Activated CD8-positive, alpha-beta memory T cell treated with anti-CD3 and anti-CD28 coated beads, Interleukin-2, amount 50 U/mL, for 48 hours (primary cell): ENCODE data around the gene SMTNL2.
"Not testable (repeated sequence)": the region's sequence is repeated elsewhere in the genome, so short reads cannot be mapped to it uniquely, and the experiment has no call there.

Experiments used
- DNase-seq: peaks from one replicate; pipeline ENCODE4 v3.0.0-alpha.2; 2020

The SMTNL2 gene

DNA sequence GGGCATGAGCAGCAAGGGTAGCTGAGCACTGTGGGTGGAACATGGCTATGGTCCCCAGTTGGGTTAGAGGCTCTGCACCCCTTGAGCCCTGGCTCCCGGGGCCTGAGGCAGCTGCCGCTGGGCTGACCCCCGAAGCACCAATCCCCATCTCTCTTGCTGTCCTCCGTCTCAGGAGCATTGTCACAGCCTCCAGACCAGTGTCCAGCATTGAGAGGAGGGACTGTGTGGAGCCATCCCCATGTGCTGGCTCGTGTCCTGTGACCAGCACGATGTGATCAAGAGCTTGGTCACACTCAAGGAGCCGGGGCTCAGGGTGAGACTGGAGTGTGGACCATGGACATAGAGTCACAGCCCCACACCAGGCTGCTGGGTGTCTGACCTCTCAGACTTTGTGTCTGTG is 2.9 kb downstream of the SMTNL2 start:
- DNase-seq, result no peak

DNA sequence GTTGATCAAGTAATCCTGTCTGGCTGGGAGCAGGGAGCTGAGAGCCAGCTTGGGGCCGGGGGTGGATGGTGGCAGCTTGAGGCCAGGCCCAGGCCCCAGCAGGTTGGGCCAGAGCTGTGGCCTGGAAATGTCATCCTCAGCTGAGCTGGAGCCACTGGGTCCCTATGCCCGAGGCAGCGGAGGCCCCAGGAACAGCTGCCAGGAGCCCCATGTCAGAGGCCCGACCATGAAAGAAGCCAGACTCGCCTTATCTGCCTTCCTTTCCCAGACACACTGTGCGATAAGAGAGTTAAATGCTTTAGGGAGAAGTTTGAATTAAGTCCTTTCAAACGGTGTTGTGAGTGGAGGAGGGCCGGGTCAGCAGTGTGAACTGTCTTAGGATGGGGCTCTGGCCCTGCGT is 3.5 kb downstream of the SMTNL2 start:
- DNase-seq, result no peak

DNA sequence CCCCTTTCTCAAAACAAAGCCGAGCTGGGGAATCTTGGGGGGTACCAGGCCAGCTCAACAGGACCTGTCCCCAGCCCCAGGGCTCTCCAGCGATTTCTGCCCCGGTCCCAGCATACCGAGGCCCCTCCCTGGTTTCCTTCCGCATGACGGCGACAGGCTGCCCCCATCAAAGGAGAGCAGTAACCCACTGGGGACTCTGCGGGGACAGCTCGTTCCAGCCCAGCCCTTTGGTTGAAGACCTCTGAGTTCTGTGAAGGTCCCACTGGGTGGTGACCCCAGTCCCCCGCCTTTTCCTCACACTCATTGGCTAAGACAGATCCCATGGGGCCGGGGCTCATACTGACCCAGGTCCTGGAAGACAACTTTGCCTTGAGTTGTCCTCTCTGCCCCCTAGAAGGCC is 4.1 kb downstream of the SMTNL2 start:
- no peak for DNase-seq

DNA sequence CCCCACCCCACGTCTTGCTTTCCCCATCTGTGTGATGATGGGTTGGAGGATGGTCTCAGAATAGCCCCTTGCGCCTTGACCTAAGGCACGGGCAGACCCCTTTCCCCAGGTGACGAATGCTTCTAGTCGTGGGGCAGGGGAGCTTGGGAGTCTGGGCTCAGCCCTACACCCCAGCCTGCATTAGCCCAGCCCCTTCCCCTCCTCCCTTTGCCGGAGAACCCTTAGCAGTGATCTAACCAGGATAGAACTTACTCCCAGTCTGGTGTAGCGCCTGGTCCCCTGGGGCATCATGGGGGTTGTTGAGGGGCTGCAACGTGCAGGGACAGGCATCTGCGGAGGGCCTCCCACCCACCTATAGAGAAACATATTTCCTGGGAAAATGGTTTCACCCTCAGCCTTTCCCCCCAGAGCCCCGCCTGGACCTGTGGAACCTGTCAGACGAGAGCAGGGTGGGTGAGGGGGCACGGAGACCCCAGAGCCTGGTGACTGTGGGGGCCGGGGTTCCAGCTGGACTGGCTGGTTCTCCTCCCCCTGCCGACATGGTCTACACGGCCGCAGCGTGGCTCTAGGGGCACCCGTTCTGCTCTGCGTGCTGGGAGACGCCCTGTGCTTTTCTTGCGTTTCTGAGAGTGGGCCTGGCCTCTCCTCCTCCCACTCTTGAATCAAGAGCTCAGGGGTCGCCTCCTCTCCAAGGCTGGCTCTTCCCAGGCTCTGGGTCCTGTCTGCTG is 4.7 kb downstream of the SMTNL2 start:
- DNase-seq, result no peak

DNA sequence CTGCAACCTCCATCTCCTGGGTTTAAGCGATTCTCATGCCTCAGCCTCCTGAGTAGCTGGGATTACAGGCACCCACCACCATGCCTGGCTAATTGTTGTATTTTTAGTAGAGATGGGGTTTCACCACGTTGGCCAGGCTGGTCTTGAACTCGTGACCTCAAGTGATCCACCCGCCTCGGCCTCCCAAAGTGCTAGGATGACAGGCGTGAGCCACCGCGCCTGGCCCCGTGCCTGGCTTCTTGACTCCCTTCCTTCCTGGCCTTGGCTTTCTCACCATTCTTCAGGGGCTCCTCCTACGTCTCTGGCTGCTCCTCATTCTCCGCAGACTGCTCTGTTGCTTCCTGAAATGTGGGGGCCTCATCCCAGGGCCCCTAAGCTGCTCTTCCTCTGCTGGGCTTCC is 5.7 kb downstream of the SMTNL2 start:
- not testable (repeated sequence) for DNase-seq

DNA sequence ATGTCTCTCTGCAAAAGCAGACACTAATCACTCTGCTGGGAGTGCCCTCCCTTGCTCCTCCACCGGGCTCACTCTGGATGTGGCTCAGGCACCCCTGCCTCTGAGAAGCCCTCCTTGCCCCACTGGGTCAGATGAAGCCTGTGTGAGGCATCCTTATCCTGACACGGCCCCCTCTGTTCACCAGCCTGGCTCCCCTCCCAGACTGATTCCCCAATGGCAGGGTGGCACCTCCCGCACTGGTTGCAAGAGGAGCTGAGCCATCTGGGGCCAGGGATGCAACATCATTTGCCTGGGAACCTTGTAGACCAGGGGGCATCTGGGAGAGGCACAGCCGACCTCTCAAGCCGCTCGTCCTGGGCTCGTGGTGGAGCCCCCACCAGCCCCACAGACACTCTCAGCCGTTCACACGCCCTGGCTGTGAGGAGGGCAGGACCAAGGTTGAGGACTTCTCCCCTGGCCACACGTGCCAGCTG is 6.7 kb downstream of the SMTNL2 start:
- no peak for DNase-seq

DNA sequence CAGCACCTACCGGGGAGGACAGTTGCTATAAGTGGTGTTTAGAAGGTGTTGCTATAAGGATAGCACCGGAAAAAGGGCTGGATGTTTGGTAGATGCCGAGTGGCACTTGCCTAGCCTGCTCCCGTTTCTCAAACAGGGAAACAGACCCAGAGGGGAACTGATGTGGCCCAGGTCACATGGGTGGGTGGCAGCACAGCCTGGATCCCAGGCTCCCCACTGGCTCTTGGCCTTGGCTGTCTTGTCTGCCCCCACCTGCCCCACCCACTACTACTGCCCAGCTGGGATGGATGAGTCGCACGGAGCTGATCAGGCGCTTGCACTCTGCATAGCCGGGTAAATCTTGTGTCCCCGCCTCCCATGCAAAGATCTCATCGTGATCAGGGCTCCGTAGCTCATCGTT is 7.2 kb downstream of the SMTNL2 start:
- no peak for DNase-seq

DNA sequence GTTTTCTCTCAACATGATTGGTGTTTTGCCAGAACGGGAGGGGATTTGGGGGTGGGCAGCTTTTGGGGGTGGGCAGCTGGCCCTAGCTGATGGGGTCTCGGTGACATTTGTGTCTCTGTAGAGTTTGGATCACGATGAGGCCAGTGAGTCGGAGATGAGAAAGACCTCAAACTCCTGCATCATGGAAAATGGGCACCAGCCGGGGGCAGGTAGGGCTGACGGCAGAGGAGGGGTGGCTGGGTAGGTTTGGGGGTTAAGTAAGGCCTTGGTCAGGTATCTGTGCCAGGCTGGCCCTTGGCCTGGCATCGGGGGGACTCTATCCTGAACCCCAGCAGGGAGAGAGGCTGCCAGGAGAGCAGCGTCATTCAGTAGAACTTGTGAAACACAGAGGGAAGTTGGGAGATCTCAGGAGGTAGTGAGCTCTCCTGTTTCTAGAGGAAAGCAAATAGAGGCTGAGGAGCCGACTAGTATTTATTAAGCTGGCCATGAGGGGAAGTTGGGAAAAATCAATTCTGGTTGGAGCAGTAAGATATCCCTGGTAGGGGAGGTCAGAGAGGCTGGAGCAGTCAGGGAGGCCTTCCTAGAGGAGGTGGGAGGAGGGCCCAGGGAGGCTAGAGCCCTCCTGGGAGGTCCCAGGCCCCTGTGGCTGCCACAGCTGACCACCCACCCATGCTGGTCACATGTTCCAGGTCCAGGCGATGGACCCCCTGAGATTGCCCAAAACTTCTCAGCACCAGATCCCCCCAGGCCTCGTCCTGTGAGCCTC is 8.1 kb downstream of the SMTNL2 start:
- DNase-seq, result no peak

DNA sequence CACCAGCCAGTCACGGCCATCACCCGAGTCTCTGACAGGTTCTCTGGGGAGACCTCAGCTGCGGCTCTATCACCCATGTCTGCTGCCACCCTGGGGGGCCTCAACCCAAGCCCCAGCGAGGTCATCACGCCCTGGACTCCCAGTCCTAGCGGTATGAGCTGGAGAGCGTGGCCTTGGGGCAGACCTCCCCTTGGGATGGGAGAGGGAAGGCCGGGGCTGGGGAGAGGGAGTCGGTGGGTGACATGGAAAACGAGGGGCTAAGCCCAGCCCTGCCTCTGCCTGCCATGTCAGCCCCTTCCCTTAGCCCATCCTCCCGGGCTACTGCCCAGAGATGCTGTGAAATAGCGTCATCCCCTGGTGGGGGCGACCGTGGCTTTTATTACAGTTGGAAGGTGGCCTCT is 8.7 kb downstream of the SMTNL2 start:
- no peak for DNase-seq

DNA sequence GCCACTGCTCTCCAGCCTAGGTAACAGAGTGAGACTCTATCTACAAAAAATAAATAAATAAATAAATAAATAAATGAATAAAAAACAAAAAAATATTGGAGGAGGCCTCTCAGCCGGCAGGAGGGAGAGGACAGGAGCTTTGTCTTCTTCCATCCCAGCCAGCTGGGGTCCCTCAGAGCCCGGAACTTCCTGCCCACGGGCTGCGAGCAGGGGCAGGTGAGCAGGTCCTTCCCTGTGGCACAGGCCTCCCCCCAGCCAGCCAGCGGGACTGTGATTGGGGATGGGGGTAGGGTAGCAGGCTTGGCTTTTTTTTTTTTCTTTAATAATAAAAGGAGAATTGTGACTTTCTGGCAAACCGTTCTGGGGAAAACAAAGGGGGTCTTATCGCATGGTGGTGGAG is 10.1 kb downstream of the SMTNL2 start:
- no peak for DNase-seq

DNA sequence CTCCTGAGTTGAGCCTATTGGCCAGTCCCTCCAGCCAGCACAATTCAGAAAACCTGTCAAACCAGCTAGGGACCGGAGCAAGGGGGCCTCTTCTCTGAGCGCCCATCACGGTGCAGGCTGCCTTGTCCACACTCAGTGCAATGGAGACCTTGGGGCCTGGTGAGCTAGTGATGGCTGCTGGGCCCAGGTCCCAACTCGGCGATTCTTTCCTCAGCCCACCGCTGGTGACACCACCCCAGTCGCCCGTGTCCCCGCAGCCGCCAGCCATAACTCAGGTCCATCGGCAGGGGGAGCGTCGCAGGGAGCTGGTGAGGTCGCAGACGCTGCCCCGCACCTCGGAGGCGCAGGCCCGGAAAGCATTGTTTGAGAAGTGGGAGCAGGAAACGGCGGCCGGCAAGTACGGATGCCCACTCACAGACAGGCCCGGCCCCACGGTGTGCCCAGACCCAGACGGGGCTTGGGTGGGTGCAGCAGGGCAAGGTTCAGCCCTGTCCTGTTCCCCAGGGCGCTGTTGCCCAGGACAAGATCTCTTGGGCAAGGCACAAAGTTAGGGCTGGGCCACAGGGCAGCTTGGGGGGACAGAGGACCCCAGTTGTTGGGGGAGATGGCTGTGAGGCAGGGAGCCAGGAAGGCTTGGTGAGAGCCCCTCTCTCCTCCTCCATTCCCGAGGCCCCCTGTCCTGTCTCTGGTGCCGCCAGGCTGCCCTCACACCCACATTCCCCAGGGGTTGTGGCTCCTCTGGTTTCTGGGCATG is 10.8 kb downstream of the SMTNL2 start:
- DNase-seq, result peak; percentile 75

DNA sequence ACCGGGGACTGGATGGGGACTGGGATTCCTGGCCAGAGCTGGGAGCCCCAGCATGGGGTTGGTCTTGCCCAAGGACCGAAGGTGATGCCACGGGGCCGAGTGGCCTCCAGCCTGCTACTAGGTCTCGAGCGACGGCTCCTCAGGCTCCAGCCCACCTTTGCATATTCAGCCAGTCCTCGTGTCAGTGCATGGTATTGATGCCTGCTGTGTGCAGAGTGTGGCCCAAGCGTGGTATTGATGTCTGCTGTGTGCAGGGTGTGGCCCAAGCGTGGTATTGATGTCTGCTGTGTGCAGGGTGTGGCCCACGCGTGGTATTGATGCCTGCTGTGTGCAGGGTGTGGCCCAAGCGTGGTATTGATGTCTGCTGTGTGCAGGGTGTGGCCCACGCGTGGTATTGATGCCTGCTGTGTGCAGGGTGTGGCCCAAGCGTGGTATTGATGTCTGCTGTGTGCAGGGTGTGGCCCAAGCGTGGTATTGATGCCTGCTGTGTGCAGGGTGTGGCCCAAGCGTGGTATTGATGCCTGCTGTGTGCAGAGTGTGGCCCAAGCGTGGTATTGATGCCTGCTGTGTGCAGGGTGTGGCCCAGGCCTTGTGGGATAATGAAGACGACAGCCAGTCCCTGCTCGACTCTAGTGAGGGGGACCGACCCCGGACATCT is 11.5 kb downstream of the SMTNL2 start:
- not testable (repeated sequence) for DNase-seq

DNA sequence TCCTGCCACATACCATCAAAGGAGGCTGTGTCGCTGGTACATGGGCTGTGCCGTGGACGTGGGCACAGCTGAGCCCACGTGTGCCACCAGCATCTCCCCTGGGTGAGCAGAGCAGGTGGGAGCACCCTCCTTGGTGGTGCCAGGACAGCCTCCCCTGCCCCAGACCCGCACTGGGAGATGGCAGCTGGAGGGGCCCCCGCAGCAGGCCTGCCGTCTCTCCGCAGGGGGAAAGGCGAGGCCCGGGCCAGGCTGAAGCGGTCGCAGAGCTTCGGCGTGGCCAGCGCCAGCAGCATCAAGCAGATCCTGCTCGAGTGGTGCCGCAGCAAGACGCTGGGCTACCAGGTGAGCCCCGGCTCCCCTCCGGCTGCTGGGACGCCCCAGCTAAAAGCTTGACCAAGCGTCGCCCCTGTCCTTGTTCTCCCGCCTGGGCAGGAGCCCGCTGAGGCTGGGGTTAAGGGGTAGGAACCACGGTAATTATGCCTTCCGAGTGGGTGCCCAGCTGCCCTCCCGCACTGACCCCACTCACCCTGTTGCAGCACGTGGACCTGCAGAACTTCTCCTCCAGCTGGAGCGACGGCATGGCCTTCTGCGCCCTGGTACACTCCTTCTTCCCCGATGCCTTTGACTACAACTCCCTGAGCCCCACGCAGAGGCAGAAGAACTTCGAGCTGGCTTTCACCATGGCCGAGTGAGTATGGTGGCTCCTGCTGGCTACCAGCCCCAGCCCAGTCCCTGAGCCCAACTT is 12.5 kb downstream of the SMTNL2 start:
- DNase-seq, result no peak

DNA sequence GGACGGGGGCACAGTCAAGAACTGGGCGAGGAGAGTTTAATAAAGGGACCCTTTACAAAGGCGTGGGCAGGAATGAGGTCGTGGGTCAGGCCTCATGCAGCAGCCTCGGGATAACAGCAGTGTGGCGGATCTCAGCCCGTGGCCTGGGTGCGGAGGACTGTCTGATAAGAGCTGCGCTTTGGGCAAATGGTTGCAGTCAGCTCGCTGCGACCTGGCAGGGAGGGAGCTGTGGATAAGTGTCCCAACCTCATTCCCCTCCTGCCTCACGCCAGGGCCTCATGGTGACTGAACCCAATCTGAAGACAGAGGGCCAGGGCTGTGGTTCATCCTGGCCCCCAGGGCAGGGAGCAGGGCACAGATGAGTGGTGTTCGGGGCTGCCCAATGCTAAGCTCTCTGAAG is 13.6 kb downstream of the SMTNL2 start:
- DNase-seq, result no peak

DNA sequence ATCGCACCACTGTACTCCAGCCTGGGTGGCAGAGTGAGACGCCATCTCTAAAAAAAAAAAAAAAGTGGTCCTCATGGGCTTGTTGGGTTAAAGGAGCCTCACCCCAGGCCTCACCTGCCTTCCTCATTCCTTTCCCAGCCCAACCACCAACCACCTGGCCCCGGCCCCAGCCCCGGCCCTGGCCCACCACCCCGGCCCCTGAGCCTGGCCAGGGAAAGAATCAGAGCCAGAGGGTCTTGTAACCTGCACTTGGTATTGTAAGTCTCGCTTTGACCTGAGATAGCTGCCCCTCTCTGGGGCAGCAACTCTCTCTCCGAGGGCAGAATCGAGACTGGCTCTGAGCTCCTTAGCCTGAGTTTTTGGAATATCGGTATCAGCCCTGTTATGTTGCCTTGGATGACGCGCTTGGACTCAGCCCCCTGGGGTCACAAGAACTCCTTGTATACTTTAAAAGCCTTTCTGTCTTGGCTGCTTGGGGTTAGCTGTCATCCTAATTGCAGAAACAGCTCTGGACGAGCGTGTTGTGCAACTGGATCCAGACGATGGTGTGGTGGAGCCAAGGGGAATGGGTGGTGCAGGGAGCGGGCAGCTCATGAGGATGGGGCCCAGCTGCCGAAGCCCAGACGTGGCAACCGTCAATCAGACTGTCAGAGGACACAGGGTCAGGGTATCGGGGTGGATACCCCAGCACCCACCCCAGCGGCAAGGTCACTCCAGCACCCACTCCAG is 14.6 kb downstream of the SMTNL2 start:
- DNase-seq, result no peak

DNA sequence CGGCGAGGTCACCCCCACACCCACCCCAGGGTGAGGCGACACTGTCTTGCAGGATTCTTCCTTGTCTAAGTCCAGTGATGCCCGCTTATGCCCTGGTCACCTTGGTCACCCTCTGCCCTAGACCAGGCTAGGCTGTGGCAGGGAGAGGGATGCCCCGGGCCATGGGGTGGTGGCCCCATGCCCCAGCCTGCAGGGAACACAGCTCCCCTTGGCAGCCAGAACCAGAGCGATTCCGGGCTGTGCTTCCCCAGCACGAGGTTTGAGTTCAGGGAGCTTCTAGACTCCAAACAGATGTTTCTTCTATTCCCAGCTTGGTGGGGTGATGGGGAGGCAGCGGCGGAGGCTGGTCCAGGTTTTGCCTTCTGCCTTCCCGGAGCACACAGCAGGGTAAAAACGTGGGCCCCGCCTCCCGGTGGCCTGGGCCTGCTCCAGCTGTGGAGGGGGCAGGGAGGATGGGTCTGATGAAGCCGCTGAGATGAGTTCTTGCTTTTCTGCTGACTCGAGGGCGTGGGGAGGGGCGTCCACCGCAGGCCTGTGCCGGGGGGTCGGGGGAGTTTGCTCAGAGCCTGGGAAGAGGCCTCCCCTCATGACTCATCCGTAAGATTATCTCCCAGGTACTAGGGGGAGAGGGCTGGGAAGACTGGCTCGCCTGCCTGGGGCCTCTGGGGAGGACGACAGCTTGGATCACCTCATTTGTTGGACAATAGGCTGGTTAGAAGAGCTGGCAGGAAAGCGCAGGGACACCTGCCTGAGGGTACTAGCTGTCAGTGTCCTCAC is 15.4 kb downstream of the SMTNL2 start:
- DNase-seq, result no peak

DNA sequence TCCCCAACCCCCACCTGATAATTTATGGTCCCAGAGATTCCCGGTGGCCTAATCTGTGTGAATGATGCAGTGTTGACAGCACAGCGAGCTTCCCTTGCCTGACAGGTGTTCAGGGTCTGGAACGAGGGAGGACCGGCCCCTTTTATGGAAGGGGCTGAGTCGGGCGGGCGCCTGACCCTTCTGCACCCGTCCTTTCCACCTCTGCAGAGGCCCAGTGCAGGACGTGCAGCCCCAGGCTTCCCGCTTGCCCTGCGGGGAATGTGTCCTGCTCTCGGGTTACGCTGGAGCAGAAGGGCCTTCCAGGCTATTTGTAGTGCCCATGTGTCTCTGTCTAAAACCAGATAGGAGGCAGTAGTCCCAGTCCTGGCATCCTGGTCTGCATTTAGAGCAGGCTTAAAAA is 16.2 kb downstream of the SMTNL2 start:
- DNase-seq, result no peak

DNA sequence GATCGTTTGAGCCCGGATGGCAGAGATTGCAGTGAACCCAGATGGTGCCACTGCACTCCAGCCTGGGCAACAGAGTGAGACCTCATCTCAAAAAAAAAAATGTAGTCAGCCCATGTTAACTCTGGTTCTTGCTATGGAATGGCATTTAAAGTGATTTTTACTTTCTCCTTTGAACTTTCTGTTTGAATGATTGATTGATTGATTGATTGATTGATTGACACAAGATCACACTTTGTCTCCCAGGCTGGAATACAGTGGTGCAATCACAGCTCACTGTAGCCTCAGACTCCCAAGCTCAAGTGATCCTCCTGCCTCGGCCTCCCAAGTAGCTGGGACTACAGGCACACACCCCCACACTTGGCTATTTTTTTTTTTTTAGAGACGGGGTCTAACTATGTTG is 17.0 kb downstream of the SMTNL2 start:
- no peak for DNase-seq

DNA sequence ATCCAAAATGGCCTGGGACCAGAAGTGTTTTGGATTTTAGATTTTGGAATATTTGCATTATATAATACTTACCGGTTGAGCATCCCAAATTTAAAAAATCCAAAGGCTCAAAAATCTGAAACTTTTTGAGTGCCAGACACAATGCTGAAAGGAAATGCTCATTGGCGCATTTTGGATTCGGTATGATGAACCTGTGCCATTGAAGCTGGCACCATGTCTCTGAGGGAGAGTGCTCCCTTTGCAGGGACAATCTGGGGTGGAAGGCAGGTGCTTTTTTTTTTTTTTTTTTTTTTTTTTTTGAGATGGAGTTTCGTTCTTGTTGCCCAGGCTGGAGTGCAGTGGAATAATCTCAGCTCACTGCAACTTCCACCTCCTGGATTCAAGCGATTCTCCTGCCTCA is 17.7 kb downstream of the SMTNL2 start:
- no peak for DNase-seq

DNA sequence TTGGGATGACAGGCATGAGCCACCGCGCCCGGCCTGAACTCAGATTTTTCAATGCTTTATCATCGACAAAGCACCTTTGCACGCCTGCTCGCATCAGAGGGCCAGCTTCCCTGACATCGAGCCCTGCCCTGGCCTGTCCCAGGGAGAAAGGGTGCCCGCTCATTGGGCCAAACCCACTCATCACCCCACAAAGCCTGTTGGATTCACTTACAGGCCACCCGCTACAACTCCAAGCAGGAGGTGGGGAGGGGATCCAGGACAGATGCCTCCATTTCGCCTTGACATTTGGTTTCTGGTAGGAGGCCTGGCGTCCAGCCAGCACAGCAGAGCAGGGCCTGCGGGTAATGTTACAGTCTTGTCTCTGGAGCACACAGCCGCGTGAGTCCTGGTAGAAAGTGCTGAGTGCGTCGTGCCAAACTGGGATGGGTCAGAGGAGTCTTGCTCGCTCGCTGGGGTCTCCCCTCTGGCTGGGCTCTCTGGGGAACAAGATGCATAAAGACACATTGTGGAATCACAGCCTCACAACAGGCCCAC is 19.8 kb downstream of the SMTNL2 start:
- no peak for DNase-seq

DNA sequence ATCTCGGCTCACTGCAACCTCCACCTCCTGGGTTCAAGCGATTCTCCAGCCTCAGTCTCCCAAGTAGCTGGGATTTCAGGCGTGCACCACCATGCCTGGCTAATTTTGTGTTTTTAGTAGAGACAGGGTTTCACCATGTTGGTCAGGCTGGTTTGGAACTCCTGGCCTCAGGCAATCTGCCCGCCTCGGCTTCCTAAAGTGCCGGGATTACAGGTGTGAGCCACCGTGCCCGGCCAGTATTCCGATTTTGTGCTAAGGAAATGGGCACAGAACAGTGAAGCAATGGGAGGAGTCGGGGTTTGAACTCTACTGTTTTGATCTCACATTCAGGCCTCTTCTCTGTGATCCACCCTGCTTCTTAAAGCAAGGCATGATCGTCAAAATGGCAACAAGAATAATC is 20.4 kb downstream of the SMTNL2 start:
- DNase-seq, result not testable (repeated sequence)
